HCT116 (cell line): Measurements from ENCODE around the gene POLRMT.

ENCODE experiments used
- CTCF ChIP-seq, 3 experiments: fragments of 200-600 bp in 1 of 3; sonication (generic) in 1 of 3; IDR thresholded peaks in 2 of 3; conservative IDR thresholded peaks in 1 of 3; 2 replicates each; pipeline ENCODE4 v1.5.1; 2012 to 2017; ENCODE audit warnings: low read depth in 2 of 3, low read length in 2 of 3, antibody characterized with exemption in 1 of 3, borderline replicate concordance in 1 of 3, control low read depth in 1 of 3, mild to moderate bottlenecking in 1 of 3, mixed read lengths in 1 of 3, mixed run types in 1 of 3, moderate library complexity in 1 of 3; ENCODE audit not compliant: insufficient read depth in 1 of 3
- EZH2 ChIP-seq: fragments of 200-600 bp; sonication (generic); IDR thresholded peaks from 2 replicates; pipeline ENCODE4 v1.6.1; 2017; ENCODE audit warnings: antibody characterized with exemption, mixed run types
- FOSL1 ChIP-seq: IDR thresholded peaks from 2 replicates; pipeline ENCODE4 v1.6.1; 2012; ENCODE audit warnings: low read depth
- POLR2A ChIP-seq: IDR thresholded peaks from 2 replicates; pipeline ENCODE4 v1.7.0; 2011; ENCODE audit warnings: borderline replicate concordance; ENCODE audit not compliant: insufficient read depth, insufficient read length; ENCODE audit errors: extremely low read depth
- YY1 ChIP-seq: IDR thresholded peaks from 2 replicates; pipeline ENCODE4 v1.6.1; 2011; ENCODE audit warnings: low read length, low read depth, moderate library complexity, mild to moderate bottlenecking; ENCODE audit not compliant: insufficient replicate concordance; ENCODE audit errors: extremely low read depth
- ZBTB33 ChIP-seq: IDR thresholded peaks from 2 replicates; pipeline ENCODE4 v1.6.1; 2011; ENCODE audit warnings: mild to moderate bottlenecking, low read length, moderate library complexity; ENCODE audit not compliant: insufficient replicate concordance; ENCODE audit errors: extremely low read depth
- ZFX ChIP-seq: fragments of 450-650 bp; IDR thresholded peaks from 2 replicates; pipeline ENCODE4 v1.6.1; 2017
- ZNF274 ChIP-seq: fragments of 200-500 bp; sonication (Bioruptor generic); IDR thresholded peaks from 2 replicates; pipeline ENCODE4 v1.6.1; 2014; ENCODE audit warnings: mild to moderate bottlenecking, low read depth, low read length, inconsistent platforms

GRCh38 chr19:583968-584239 lies 49.4 kb downstream of the POLRMT start:
- no peak for TF ChIP-seq EZH2
- TF ChIP-seq CTCF (IDR thresholded peaks at IDR 0.05 in 2 of 3, conservative IDR thresholded peaks at IDR 0.05 in 1 of 3; ENCODE audit: borderline replicate concordance in 1 of 3, insufficient read depth in 1 of 3, low read depth in 2 of 3, low read length in 2 of 3): no peak
- TF ChIP-seq ZNF274: no peak
- no peak for TF ChIP-seq ZBTB33
- no peak for TF ChIP-seq POLR2A
- no peak for TF ChIP-seq YY1
- TF ChIP-seq ZFX: no peak
- TF ChIP-seq FOSL1: no peak
